Stimulated activated naive CD8-positive, alpha-beta T cell treated with anti-CD3 and anti-CD28 coated beads, Interleukin-15, Interleukin-2, amounts not matched to agents 100 ng/mL and 50 ng/mL, for 24 hours (primary cell): Measurements from ENCODE around the gene COL6A5.

Source experiments
- H3K27ac Mint-ChIP-seq: one replicate; pipeline ENCODE4 v1.8.0; 2021; ENCODE audit warnings: mild to moderate bottlenecking, mixed read lengths
- H3K27me3 Mint-ChIP-seq: one replicate; pipeline ENCODE4 v1.8.0; 2021; ENCODE audit warnings: mixed read lengths
- H3K36me3 Mint-ChIP-seq: one replicate; pipeline ENCODE4 v1.8.0; 2021; ENCODE audit warnings: low read depth, mixed read lengths
- H3K4me1 Mint-ChIP-seq: one replicate; pipeline ENCODE4 v1.8.0; 2021; ENCODE audit warnings: low read depth, mixed read lengths
- H3K4me3 Mint-ChIP-seq: one replicate; pipeline ENCODE4 v1.8.0; 2021; ENCODE audit warnings: mild to moderate bottlenecking, mixed read lengths
- H3K9me3 Mint-ChIP-seq: one replicate; pipeline ENCODE4 v1.8.0; 2021; ENCODE audit warnings: mixed read lengths

The COL6A5 gene

DNA sequence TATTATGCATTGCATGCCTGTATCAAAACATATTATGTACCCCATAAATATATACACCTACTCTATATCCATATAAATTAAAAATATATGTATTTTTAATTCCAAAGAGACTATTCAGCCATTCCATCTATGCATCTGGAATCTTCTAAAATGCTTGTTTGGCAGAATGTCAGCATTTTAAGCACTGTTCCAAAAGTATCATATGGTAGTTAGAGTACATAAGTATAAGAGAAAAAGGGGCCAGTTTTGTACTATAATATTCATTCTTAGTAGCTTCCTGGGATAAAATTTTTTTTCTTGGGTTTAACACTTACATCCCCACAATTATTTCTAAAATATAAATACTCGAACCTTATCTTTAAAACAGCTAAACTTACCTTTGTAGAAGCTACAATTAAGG, 111.1 kb downstream of the COL6A5 start:
- H3K36me3 Mint-ChIP-seq: no peaks in the 10 kb centered on the region
- H3K27me3 Mint-ChIP-seq: no peaks in the 10 kb centered on the region
- no peak overlapping the region for H3K4me3 Mint-ChIP-seq
- H3K27ac Mint-ChIP-seq: no peak overlapping the region
- peaks cover 2% of the 10 kb centered on the region for H3K9me3 Mint-ChIP-seq
- no peaks in the 10 kb centered on the region for H3K4me1 Mint-ChIP-seq

DNA sequence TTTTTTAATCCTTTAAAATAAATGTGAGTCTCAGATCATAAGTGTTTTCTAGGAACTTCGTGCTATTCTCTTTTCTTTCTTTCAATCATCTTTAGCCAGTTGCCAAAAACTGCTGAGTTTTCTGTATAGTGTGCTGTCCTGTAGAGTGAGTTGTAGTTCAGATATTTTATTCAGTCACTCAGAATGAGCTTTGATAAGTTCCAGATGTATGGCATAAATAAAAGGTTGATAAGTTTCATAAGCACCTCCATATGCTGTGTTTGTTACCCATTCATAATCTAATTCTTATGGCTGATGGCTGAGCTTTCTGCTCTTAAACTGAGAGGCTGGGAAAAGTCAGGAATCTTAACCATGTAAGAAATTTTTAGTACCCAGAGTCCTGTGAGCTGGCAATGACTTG, 112.2 kb downstream of the COL6A5 start:
- no peaks in the 10 kb centered on the region for H3K27me3 Mint-ChIP-seq
- H3K27ac Mint-ChIP-seq: no peak overlapping the region
- no peaks in the 10 kb centered on the region for H3K36me3 Mint-ChIP-seq
- H3K4me1 Mint-ChIP-seq: no peaks in the 10 kb centered on the region
- no peak overlapping the region for H3K4me3 Mint-ChIP-seq
- no peaks in the 10 kb centered on the region for H3K9me3 Mint-ChIP-seq

DNA sequence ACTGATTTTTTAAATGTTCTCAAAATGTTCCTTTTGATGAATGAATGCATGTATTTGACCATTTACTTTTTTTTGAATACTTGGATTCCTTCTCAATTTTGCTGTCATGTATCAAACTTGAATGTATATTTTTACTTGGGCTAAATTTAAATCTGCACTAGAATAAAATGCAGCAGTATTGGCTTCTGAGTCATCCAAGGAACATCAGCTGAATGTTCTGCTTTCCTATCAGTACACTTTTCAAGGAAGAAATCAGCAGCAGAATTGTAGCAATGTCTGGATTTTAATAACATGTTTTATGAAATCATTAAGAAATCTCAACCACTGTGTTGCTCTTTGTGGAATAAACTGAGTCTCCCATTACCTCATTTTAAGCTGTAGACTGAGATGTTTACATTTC, 114.5 kb downstream of the COL6A5 start:
- Mint-ChIP-seq H3K36me3 (no peaks in the 10 kb centered on the region), H3K4me3 (no peak overlapping the region), H3K4me1 (no peaks in the 10 kb centered on the region), H3K27me3 (peaks cover 3% of the 10 kb centered on the region), H3K9me3 (no peaks in the 10 kb centered on the region), H3K27ac (no peak overlapping the region)

DNA sequence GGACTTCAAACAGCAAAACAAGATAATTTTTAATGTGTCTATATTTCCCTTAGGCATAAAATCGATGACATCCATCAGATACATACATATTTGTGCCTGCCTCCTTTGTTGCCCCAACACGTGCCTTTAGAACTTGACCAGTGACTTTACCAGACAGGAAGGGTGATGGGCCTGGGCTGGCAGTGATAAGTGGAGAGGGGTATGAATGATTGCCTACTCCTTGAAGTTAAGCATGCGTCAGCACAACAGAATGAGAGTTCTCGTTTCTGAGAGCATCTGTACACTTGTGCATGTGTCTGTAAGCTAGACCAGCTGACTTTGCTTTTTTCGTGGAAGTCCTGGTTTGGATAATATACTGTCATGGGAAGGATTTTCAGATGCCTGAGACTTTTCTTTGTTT, 116.6 kb downstream of the COL6A5 start:
- no peaks in the 10 kb centered on the region for H3K9me3 Mint-ChIP-seq
- H3K36me3 Mint-ChIP-seq: no peaks in the 10 kb centered on the region
- no peaks in the 10 kb centered on the region for H3K4me1 Mint-ChIP-seq
- no peak overlapping the region for H3K27ac Mint-ChIP-seq
- peaks cover 16% of the 10 kb centered on the region for H3K27me3 Mint-ChIP-seq
- H3K4me3 Mint-ChIP-seq: no peak overlapping the region

DNA sequence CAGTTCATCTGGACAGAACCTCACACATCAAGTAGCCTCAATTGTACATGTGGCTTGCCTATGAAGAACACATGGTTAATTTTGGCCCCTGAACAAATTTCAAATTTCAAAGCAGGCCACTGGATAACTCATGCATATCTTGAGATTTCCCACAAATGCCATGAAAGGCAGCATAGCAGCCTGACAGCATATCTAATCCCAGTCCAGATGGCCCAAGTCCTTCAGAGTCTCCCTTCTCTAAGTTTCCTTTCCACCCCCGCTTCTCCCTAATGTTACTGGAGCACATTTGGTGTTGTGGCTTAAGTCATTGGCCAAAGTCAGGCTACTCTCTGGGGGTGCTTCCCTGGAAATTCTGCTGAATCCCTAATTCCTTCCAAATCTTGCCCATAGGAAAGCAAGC, 117.7 kb downstream of the COL6A5 start:
- Mint-ChIP-seq H3K4me3 (no peak overlapping the region), H3K27ac (no peak overlapping the region), H3K27me3 (peaks cover 16% of the 10 kb centered on the region), H3K9me3 (no peaks in the 10 kb centered on the region), H3K36me3 (no peaks in the 10 kb centered on the region), H3K4me1 (no peaks in the 10 kb centered on the region)

DNA sequence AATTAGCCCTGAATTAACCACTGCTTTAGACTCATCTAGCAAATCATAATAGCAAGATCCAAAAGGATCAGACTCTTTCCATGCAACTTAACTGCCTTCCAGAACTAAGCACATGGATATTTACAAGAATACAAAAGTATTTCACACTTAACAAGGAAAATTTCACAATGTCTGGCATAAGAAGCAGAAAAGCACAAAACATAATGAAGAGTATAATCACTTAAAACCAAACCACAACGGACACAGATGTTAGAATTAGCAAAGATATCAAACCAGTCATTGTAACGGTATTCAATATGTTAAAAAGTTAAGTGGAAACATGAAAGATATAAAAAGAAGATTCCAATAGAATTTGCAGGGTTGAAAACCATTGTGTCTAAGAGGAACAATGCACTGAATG, 120.0 kb downstream of the COL6A5 start:
- Mint-ChIP-seq H3K36me3 (no peaks in the 10 kb centered on the region), H3K27ac (no peak overlapping the region), H3K27me3 (peaks cover 16% of the 10 kb centered on the region), H3K4me3 (no peak overlapping the region), H3K4me1 (no peaks in the 10 kb centered on the region), H3K9me3 (no peaks in the 10 kb centered on the region)

DNA sequence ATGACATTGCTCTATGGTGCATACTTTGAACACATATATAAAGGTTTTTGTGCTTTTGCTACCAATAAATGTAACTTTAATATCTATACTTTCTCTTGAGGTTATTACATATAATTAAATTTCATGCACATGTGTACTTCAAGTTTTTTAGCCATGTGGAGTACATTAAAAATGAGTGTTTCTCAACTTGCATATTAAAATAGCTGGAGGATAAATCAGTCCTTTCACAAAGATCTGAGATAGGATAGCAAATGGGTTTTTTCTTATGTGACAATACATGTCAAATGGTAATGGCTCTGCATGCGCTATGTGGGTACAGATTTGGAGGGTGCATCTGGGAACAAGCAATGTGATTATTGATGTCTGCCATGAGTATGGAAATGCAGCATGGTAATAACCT, 122.8 kb downstream of the COL6A5 start:
- no peak overlapping the region for H3K27ac Mint-ChIP-seq
- no peak overlapping the region for H3K4me3 Mint-ChIP-seq
- H3K36me3 Mint-ChIP-seq: no peaks in the 10 kb centered on the region
- H3K9me3 Mint-ChIP-seq: no peaks in the 10 kb centered on the region
- H3K27me3 Mint-ChIP-seq: peaks cover 13% of the 10 kb centered on the region
- no peaks in the 10 kb centered on the region for H3K4me1 Mint-ChIP-seq

DNA sequence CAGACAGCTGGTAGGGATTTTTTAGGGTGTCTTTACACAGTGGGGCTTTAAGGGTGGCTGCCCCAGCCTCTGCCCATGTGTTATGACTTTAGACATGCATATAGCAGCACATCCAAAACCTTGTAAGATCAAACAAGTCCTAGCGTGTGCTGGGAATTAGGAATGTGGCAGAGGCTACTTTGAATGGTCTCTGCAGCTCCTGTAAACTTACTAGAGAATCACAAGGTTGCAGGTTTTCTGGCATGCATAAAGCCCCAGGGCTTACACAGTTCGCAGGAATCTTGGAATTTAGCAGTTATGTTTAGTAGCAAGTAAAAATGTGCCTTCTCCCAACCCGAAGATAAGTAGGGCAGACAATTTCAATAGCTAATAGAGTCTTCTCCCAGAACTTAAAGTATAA, 124.7 kb downstream of the COL6A5 start:
- H3K27me3 Mint-ChIP-seq: peaks cover 13% of the 10 kb centered on the region
- H3K9me3 Mint-ChIP-seq: no peaks in the 10 kb centered on the region
- H3K4me3 Mint-ChIP-seq: no peak overlapping the region
- no peak overlapping the region for H3K27ac Mint-ChIP-seq
- no peaks in the 10 kb centered on the region for H3K36me3 Mint-ChIP-seq
- no peaks in the 10 kb centered on the region for H3K4me1 Mint-ChIP-seq

DNA sequence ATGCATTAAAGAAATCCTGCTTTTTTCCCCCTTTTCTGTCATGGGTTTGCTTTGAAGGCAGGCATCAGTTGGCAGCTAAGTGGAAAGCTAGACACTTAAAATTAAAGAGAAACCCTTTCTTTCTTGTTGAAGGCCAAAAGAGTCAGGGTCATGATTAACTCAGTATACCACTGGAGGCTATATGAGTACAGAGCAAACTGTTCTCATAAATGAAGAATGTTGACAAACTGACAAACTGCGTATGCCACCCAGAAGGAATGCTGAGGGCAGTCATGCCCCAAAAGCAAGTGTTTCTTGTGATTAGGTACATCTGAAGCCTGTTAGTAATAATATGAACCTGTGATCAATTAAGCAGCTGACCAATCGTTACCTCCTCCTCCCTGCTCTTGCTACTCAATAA, 127.9 kb downstream of the COL6A5 start:
- no peaks in the 10 kb centered on the region for H3K36me3 Mint-ChIP-seq
- no peak overlapping the region for H3K27ac Mint-ChIP-seq
- no peaks in the 10 kb centered on the region for H3K27me3 Mint-ChIP-seq
- H3K4me1 Mint-ChIP-seq: no peaks in the 10 kb centered on the region
- H3K9me3 Mint-ChIP-seq: no peaks in the 10 kb centered on the region
- no peak overlapping the region for H3K4me3 Mint-ChIP-seq

DNA sequence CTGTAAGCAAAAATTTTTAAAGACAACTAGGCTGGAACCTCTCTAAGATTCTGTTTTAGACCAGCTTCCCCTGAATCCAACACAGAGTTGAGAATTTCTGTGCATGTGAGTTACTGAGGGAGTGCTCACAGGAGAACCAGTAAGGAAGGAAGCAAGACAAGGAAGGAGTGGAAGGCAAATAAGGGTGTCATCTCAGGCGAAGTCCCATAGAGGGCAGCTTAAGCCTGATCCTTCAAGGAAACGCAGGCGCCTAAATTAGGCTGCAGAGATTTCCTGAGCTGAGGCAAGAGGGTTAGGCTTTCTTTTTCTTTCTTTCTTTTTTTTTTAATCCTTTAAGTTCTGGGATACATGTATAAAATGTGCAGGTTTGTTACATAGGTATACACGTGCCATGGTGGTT, 135.3 kb downstream of the COL6A5 start:
- H3K9me3 Mint-ChIP-seq: peaks cover 7% of the 10 kb centered on the region
- H3K4me1 Mint-ChIP-seq: no peaks in the 10 kb centered on the region
- H3K36me3 Mint-ChIP-seq: no peaks in the 10 kb centered on the region
- H3K27ac Mint-ChIP-seq: no peak overlapping the region
- H3K27me3 Mint-ChIP-seq: peaks cover 7% of the 10 kb centered on the region
- H3K4me3 Mint-ChIP-seq: no peak overlapping the region

DNA sequence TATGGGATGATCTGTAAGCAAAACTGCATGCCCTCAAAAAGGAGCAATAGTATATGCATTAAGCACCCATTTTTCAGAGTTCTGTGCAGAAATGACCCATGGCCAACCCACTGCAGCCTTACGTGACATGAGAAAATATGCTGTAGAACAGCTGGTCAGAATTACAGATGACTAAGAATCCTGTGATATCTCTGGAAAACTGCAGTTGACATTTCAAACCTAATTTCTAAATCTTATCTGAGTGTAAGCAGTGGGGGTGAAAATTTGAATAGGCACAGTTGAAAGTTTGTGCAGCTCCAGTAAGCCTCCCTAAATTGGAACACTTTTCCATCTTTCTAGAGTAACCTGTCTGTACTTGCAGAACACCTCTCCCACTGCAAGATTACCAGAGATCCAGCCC, 142.8 kb downstream of the COL6A5 start:
- peaks cover 3% of the 10 kb centered on the region for H3K27me3 Mint-ChIP-seq
- H3K9me3 Mint-ChIP-seq: no peaks in the 10 kb centered on the region
- no peaks in the 10 kb centered on the region for H3K36me3 Mint-ChIP-seq
- H3K4me1 Mint-ChIP-seq: no peaks in the 10 kb centered on the region
- no peak overlapping the region for H3K4me3 Mint-ChIP-seq
- no peak overlapping the region for H3K27ac Mint-ChIP-seq

DNA sequence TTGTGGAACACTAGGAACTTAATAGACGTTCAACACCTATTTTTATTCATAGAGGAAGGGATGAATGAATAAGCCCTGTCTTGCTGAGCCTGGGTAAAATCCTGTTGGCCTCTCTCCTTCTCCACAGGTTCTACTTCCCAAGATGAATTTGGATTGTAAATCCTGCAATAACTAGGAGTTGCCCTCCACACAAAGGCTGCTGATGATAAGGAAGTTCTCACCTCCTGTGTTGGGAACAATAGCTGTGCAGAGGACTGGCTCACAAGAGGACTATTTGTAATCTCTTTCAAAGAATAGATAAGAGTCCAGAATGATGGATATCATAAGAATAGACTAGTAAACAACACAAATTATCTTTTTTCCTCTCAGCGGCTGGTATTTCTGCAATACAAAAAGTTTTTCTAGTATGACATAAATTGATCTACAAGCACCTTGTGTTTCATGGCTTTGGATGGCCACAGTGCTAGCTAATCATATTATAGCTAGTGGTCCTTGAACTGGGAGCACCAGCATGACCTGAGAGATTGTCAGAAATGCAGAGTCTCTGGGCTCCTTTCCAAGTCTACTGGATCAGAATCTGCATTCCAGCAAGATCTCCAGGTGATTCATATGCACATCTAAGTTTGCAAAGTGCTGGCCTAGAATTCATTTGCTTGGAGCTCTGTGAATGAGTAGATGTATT, 143.4 kb downstream of the COL6A5 start:
- H3K36me3 Mint-ChIP-seq: no peaks in the 10 kb centered on the region
- no peaks in the 10 kb centered on the region for H3K4me1 Mint-ChIP-seq
- H3K27me3 Mint-ChIP-seq: peaks cover 5% of the 10 kb centered on the region
- H3K9me3 Mint-ChIP-seq: no peaks in the 10 kb centered on the region
- no peak overlapping the region for H3K27ac Mint-ChIP-seq
- no peak overlapping the region for H3K4me3 Mint-ChIP-seq

DNA sequence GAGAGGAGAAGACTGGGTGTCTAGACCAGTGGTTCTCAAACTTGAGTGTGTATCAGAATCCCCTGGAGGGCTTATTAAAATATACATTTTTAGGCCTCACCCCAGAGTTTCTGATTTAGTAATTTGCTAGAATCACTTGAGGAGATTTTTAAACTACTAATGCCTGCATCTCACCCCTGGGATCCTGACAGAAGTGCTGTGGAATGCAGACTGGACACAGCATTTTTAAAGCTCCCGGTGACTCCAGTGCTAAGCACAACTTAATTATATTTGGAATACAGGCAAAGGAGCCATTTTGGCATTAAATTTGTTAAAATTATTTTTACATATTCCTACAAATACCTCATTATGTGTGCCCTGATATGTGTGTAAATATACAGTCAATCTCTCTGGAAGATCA, 144.8 kb downstream of the COL6A5 start:
- H3K4me3 Mint-ChIP-seq: no peak overlapping the region
- no peaks in the 10 kb centered on the region for H3K4me1 Mint-ChIP-seq
- H3K27ac Mint-ChIP-seq: no peak overlapping the region
- H3K27me3 Mint-ChIP-seq: peaks cover 7% of the 10 kb centered on the region
- H3K36me3 Mint-ChIP-seq: no peaks in the 10 kb centered on the region
- no peaks in the 10 kb centered on the region for H3K9me3 Mint-ChIP-seq

DNA sequence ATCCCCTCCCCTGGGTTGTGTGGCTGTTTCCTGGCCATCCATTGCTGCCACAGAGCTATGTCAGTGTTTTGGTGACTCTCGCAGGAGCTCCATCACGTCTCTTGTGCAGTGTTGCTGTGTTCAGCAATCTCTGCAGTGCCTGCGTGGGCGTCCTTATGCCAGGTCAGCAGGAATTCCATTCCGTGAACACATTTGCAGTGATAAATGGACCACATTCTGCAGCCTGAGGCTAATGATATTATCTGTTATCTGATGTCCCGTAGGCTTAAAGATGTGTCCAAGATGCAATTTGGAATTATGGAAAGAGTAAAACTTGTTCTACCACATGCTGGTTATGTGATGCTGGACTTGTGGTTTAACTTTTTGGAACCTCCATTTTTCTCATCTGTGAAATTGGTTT, 146.0 kb downstream of the COL6A5 start:
- Mint-ChIP-seq H3K36me3 (no peaks in the 10 kb centered on the region), H3K4me1 (no peaks in the 10 kb centered on the region), H3K27ac (no peak overlapping the region), H3K9me3 (no peaks in the 10 kb centered on the region), H3K27me3 (peaks cover 7% of the 10 kb centered on the region), H3K4me3 (no peak overlapping the region)

DNA sequence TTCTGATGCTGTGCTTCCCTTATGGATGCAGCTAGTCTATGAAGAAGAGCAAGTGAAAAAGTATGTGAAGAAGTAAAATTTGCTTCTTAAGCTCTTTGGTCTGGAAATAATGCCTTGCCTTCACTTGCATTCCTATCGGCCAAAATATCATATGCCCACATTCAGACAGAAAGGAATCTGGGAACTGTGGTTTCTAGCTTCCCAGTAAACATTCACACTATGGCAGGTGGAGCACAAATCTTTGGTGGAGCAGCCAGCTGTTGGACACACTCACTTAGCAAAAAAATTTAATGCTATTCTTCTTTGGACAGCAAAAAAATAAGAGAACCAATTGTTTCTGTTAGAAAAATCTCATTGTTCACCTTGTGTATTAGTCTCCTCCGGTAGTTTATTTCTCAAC, 159.2 kb downstream of the COL6A5 start:
- peaks cover 20% of the 10 kb centered on the region for H3K27me3 Mint-ChIP-seq
- no peaks in the 10 kb centered on the region for H3K36me3 Mint-ChIP-seq
- H3K4me1 Mint-ChIP-seq: no peaks in the 10 kb centered on the region
- H3K4me3 Mint-ChIP-seq: no peak overlapping the region
- no peak overlapping the region for H3K27ac Mint-ChIP-seq
- H3K9me3 Mint-ChIP-seq: no peaks in the 10 kb centered on the region

DNA sequence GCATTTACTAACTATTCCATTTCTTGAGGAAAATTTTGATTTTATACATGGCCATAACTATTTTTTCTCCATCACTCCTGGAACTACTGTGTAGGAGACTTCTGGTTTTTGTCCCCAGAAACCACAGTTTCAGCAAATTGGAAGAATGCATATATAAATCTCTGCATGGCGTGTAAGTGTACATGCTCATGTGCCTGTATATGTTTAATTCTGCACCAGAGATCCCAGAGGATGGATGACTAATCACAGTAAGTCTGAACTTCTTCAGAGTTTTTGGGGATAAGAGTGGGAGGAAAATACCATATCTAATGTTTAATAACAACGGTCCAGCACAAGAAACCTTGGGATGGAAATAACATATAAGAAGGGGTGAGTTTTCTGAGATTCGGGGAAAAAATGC, 160.6 kb downstream of the COL6A5 start:
- Mint-ChIP-seq H3K4me1 (no peaks in the 10 kb centered on the region), H3K27me3 (peaks cover 25% of the 10 kb centered on the region), H3K36me3 (no peaks in the 10 kb centered on the region)

More for the DNA sequence above, 160.6 kb downstream of the COL6A5 start:
- H3K9me3 Mint-ChIP-seq: no peaks in the 10 kb centered on the region
- no peak overlapping the region for H3K27ac Mint-ChIP-seq
- no peak overlapping the region for H3K4me3 Mint-ChIP-seq
